WI38 (cell line): Measurements from ENCODE around the gene GSTM4.
A peak's percentile ranks its signal among the peaks of the same experiment; 100 is the strongest.

Source experiments
- H3K4me3 ChIP-seq: 2 replicates; pipeline ENCODE4 v1.5.1; 2011; ENCODE audit warnings: low read depth, mild to moderate bottlenecking, control low read depth, low read length
- TF ChIP-seq, protein P1 (sequence below): IDR thresholded peaks from 2 replicates; pipeline ENCODE4 v1.5.1; 2012; ENCODE audit warnings: low read depth, mild to moderate bottlenecking, control low read depth, low read length

GSTM4 gene

DNA sequence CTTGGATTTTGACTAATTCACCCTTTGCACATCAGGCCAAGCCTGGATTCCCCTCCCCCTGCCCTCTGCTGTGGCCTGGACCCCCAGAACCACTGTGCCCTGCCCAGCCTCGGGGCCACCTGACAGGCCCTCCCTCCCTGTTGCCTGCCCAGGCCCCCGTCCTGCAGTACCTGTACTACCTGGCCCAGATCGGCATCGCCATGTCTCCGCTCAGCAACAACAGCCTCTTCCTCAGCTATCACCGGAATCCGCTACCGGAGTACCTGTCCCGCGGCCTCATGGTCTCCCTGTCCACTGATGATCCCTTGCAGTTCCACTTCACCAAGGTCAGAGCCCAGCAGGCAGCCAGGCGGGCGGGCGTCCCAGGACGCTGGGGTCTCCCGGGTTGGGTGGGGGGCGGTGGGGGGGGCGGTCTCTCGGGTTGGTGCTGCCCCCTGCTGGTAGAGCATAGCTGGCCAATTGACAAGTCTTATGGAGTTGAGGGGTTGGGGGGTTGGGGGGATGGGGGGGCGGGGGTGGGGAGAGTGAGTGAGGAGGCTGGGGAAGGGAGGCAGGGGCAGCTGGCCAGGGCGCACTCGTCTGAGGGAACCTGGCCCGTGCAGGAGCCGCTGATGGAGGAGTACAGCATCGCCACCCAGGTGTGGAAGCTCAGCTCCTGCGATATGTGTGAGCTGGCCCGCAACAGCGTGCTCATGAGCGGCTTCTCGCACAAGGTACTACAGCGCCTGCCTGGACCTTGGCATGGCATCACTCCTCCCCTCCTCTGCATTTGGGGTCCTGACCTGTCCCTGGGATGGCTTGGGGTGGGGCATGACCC lies 25.6 kb upstream of the GSTM4 start:
- no peak overlapping the region for H3K4me3 ChIP-seq
- TF ChIP-seq, protein P1, sequence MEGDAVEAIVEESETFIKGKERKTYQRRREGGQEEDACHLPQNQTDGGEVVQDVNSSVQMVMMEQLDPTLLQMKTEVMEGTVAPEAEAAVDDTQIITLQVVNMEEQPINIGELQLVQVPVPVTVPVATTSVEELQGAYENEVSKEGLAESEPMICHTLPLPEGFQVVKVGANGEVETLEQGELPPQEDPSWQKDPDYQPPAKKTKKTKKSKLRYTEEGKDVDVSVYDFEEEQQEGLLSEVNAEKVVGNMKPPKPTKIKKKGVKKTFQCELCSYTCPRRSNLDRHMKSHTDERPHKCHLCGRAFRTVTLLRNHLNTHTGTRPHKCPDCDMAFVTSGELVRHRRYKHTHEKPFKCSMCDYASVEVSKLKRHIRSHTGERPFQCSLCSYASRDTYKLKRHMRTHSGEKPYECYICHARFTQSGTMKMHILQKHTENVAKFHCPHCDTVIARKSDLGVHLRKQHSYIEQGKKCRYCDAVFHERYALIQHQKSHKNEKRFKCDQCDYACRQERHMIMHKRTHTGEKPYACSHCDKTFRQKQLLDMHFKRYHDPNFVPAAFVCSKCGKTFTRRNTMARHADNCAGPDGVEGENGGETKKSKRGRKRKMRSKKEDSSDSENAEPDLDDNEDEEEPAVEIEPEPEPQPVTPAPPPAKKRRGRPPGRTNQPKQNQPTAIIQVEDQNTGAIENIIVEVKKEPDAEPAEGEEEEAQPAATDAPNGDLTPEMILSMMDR: peak; percentile 10; the same call in 1 of the 2 replicates

DNA sequence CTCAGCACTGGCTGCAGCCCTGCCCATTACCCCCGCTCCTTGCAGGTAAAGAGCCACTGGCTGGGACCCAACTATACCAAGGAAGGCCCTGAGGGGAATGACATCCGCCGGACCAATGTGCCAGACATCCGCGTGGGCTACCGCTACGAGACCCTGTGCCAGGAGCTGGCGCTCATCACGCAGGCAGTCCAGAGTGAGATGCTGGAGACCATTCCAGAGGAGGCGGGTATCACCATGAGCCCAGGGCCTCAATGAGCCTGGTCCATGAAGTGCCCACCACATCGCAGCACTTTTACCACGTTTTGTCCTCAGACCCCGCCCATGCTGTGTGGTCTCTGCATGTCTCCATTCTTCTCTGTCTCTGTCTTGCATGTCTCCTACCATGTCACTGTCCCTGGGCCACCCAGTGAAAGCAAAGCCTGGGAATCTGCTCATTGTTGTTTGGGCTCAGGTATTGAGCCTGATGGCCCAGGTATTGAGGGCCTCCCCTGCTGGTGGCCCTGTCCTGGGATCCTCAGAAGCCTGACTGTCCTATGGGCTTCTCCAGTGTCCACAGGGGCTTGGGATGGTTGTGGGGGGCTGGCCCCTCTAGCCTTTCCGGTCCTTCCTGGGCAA lies 24.9 kb upstream of the GSTM4 start:
- H3K4me3 ChIP-seq: no peak overlapping the region
- TF ChIP-seq, protein P1: no peak

DNA sequence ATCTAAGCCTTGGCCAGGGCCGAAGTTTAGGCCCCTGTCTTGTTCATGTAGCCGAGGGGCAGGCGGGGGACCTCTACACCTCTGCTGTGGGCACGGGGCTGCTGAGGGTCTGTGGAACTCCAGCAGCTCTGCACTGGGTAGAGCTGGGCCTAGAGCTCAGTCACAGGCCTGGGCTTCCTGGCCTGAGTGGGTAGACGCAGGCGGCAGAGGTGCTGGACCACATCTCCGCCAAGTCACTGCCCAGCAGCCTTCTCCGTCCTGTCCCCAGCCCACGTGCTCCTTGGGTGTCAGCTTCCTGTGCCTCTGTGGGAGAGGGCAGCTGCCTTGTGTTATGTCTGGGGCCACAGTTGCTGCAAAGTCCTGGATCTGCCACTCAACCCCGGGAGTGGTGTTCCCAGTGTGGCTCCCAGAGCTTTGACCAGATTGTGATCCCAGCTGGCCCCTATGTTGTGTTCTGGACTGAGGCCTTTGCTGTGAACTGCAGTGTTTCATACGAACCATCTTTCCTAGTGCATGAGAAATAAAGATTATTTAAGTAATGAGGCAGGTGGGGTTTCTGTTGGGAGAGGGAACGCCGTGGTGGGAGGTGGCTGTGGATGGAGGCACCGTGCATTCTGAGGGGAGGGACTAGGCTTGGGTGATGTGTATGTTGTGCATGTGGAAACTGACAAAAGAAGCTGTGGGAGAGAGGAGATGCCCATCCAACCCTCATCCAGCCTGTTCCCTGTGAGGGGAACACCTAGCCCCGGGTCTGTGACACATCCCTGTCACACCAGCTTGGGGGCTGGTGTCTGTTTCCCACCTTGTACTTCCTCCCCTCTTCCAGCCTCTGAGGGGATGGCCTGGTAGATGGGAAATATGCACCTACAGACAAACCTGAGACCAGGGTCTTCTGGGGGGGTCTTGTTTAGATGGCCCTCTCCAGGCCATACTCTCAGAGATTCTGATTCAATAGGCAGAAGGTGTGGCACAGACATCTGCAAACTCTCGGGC lies 24.1 kb upstream of the GSTM4 start:
- TF ChIP-seq, protein P1: no peak

DNA sequence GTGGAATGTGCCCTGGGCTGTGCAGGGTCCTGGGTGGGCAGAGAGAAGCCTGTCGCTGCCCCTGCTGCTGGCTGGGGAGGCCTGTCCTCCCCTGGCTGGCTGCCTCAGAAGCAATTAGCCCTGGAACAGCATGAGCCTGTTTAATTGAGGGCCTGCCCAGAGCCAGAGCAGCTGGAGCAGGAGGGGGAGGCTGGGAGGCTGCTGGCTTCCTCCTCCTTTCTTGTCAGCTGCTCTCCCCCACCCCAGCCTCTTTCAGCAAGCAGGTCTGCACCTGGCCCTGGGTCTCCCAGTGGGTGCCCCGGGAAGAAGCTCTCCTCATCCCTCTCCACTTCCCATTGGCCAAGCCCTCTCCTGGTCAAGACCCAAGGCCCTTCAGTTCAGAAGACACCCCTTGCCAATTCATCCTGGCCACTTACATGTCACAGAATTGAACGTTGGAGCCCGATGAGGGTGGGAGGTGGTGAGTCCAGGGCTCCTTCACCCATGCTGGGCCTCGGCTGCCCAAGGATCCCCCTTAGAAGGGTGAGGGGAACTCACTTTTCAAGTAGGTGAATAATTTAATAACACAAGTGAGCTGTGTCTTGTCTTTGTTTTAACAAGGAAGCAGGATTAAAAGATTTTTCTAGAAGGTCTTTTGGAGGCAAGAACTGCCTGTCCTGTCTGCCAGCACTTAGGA lies 23.1 kb upstream of the GSTM4 start:
- TF ChIP-seq, protein P1: no peak

More for the DNA sequence above, 24.1 kb upstream of the GSTM4 start:
- no peak overlapping the region for H3K4me3 ChIP-seq

DNA sequence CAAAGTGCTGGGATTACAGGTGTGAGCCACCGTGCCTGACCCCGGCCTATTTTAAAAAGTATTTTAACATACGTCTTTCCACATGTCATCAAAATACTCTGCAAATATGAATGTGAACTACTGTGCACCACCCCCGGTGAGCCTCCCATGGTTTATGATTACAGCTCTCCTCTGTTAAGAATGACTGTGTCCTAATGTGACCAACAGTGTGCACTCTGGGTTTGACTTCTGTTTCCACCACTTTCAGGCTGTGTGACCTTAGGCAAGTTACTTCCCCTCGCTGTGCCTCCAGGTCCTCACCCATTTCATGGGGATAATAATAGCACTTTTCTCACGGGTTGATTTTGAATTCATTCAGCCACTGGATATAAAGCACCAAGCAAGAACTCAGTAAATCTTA lies 21.6 kb upstream of the GSTM4 start:
- TF ChIP-seq, protein P1: no peak
- H3K4me3 ChIP-seq: no peak overlapping the region

More for the DNA sequence above, 23.1 kb upstream of the GSTM4 start:
- H3K4me3 ChIP-seq: no peak overlapping the region

DNA sequence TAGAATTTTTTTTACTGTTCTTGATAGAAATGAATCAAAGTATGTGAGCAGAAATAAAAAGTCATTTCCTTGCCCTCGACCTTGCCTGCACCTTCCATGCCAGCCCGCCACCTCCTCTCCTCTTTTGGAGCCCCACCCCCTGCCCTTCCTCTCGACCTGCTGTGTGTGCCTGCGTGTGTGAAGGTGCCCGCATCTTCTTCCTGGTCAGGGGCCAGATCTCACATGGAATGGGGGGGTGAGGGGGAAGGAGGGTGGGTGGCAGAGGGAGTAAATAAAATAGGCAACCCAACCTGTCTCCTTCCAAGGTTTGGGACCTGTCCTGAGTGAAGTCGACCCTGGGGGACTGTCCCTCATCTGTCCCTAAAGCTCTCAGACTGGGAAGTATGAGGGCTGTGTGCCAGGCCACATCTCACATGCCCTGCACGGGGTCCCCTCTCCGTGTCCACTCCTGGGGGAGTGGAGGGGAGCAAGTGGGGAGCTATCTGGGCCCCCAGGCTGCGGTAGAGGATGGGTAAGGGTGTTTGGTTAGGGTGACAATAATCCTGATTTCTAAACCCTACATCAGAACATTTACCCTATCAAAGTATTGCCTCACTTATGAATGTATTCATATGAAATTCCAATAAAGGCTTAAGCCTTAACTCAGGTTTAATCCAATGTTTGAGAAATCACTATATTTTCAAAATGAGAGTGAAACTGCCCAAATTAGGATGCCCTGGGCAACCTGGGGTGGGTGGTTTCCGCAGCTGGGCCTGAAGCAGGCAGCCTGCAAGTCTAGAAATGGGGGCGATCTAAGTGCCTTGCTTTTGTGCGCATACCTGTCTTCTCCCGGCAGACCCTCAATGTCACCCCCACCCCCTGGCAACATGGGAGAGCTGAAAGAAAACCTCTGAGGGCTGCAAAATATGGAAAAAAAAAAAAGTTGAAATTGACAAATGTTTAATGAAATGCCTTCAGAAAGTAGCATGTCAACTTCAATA lies 20.8 kb upstream of the GSTM4 start:
- TF ChIP-seq, protein P1: no peak
- no peak overlapping the region for H3K4me3 ChIP-seq
